Measurements from ENCODE around the gene CRCP. TPM values are rescaled to one million over a fixed set of nuclear protein-coding genes. Genes with fewer than 3 reads are reported as not detected.
"Not testable (repeated sequence)": the region's sequence is repeated elsewhere in the genome, so short reads cannot be mapped to it uniquely, and the experiment has no call there.

Gene CRCP
- total and polyA plus RNA-seq, 4 donors, result 18.9 to 43.0 (median 32.4) TPM

DNA sequence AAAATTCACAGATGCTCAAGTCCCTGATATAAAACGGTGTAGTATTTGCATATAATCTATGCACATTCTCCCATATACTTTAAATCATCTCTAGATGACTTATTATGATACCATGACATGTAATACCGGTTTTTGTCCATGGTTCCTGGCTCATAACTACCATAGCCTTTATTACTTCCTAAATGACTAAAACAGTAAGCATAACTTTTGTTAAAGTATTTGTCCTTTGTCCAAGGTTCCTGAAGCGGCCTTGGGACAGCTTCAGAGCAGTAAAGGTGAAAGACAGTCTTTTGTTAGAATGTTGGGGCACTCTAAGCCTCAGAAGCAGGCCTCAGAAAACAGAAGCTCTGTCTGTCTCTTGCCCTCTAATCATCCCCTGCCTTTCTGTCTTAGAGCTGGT, 4.0 kb downstream of the CRCP start:
- no peak overlapping the region for H3K9ac ChIP-seq (ENCODE audit: insufficient read depth in 1 of 2, low read length in 2 of 2)
- no peak overlapping the region for H3K4me3 ChIP-seq
- no peaks in the 10 kb centered on the region for H3K27me3 ChIP-seq (ENCODE audit: control insufficient read depth in 3 of 3, insufficient read depth in 3 of 3, low read length in 2 of 3)
- H3K4me1 ChIP-seq (ENCODE audit: control insufficient read depth in 5 of 5, insufficient read depth in 5 of 5, low read length in 5 of 5), result peaks cover 10 to 22% (median 17%) of the 10 kb centered on the region in 5 donors
- no peaks in the 10 kb centered on the region for H3K9me3 ChIP-seq (ENCODE audit: control insufficient read depth in 4 of 4, insufficient read depth in 3 of 4, low read length in 3 of 4)
- TF ChIP-seq, protein P1, sequence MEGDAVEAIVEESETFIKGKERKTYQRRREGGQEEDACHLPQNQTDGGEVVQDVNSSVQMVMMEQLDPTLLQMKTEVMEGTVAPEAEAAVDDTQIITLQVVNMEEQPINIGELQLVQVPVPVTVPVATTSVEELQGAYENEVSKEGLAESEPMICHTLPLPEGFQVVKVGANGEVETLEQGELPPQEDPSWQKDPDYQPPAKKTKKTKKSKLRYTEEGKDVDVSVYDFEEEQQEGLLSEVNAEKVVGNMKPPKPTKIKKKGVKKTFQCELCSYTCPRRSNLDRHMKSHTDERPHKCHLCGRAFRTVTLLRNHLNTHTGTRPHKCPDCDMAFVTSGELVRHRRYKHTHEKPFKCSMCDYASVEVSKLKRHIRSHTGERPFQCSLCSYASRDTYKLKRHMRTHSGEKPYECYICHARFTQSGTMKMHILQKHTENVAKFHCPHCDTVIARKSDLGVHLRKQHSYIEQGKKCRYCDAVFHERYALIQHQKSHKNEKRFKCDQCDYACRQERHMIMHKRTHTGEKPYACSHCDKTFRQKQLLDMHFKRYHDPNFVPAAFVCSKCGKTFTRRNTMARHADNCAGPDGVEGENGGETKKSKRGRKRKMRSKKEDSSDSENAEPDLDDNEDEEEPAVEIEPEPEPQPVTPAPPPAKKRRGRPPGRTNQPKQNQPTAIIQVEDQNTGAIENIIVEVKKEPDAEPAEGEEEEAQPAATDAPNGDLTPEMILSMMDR (IDR thresholded peaks at IDR 0.05; ENCODE audit: control extremely low read depth, extremely low read depth), result no peak
- DNase-seq, result no peak
- no peak overlapping the region for H3K27ac ChIP-seq (ENCODE audit: low read depth in 1 of 2, low read length in 1 of 2)
- WGBS, 2 donors, result 69 to 86% methylated on average over 3 of the region's 3 CpGs
- no peak for ATAC-seq (ENCODE audit: insufficient read depth, low FRiP score)
- peaks cover 0 to 9% (median under 1%) of the 10 kb centered on the region in 4 donors for H3K36me3 ChIP-seq (ENCODE audit: control insufficient read depth in 4 of 4, insufficient read depth in 4 of 4, low read length in 4 of 4)

DNA sequence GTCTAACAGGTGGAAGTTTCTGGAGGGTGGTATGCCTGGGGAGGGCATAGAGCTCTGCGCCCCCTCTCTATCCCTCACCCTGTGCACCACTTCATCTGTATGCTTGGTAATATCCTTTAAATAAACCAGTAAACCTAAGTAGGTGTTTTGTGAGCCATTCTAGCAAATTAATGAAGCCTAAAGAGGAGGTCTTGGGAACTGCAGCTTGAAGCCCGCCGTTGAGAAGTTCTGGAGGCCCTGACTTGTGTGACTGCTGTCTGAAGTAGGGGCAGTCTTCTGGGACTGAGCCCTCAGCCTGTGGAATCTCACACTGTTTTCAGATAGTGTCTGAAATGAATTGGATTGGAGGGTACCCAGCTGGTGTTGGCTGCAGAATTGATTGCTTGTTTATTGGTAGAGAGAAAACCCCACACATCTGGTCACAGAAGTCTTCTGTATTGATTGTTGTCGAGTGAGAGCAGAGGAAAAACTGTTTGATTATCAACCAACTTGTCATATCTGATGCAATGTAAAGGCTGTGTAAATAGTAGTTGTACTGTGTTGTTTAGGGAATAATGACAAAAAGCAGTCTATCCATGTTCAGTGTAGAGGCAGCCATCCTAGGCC, 4.7 kb downstream of the CRCP start:
- WGBS, 2 donors, result 75 to 88% methylated on average over 4 of the region's 4 CpGs
- no peaks in the 10 kb centered on the region for H3K27me3 ChIP-seq (ENCODE audit: control insufficient read depth in 3 of 3, insufficient read depth in 3 of 3, low read length in 2 of 3)

DNA sequence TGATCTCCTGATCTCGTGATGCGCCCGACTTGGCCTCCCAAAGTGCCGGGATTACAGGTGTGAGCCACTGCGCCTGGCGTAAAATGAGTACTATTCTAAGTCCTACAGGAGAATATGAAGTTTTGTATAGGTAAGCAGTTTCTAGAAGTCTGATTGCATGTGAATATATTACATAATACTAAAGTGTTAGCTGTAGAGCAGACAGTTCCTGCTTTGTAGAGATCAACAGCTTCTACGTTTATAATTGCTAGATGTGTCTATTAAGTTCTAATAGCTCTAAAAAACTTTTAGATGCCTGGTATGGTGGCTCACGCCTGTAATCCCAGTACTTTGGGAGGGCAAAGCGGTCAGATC, 8.5 kb downstream of the CRCP start:
- Histone ChIP-seq H3K27ac (ENCODE audit: low read depth in 1 of 2, low read length in 1 of 2) (peak overlapping the region in 1 of 2 donors; percentile 33), H3K4me1 (ENCODE audit: control insufficient read depth in 5 of 5, insufficient read depth in 5 of 5, low read length in 5 of 5) (peaks cover 0 to 23% (median 20%) of the 10 kb centered on the region in 5 donors), H3K36me3 (ENCODE audit: control insufficient read depth in 4 of 4, insufficient read depth in 4 of 4, low read length in 4 of 4) (peaks cover 0 to 8% (median under 1%) of the 10 kb centered on the region in 4 donors), H3K9me3 (ENCODE audit: control insufficient read depth in 4 of 4, insufficient read depth in 3 of 4, low read length in 3 of 4) (no peaks in the 10 kb centered on the region), H3K27me3 (ENCODE audit: control insufficient read depth in 3 of 3, insufficient read depth in 3 of 3, low read length in 2 of 3) (no peaks in the 10 kb centered on the region), H3K9ac (ENCODE audit: insufficient read depth in 1 of 2, low read length in 2 of 2) (no peak overlapping the region), H3K4me3 (no peak overlapping the region)
- WGBS, 2 donors, result 73 to 86% methylated on average over 9 of the region's 9 CpGs
- ATAC-seq (ENCODE audit: insufficient read depth, low FRiP score), result no peak
- no peak for DNase-seq
- TF ChIP-seq, protein P1 (IDR thresholded peaks at IDR 0.05; ENCODE audit: control extremely low read depth, extremely low read depth), result no peak

More for the DNA sequence above, 4.7 kb downstream of the CRCP start:
- TF ChIP-seq, protein P1 (IDR thresholded peaks at IDR 0.05; ENCODE audit: control extremely low read depth, extremely low read depth), result no peak
- Histone ChIP-seq H3K4me1 (ENCODE audit: control insufficient read depth in 5 of 5, insufficient read depth in 5 of 5, low read length in 5 of 5) (peaks cover 8 to 22% (median 17%) of the 10 kb centered on the region in 5 donors), H3K9me3 (ENCODE audit: control insufficient read depth in 4 of 4, insufficient read depth in 3 of 4, low read length in 3 of 4) (no peaks in the 10 kb centered on the region), H3K9ac (ENCODE audit: insufficient read depth in 1 of 2, low read length in 2 of 2) (peak overlapping the region in 1 of 2 donors; percentile 19), H3K27ac (ENCODE audit: low read depth in 1 of 2, low read length in 1 of 2) (no peak overlapping the region), H3K36me3 (ENCODE audit: control insufficient read depth in 4 of 4, insufficient read depth in 4 of 4, low read length in 4 of 4) (peaks cover 0 to 9% (median under 1%) of the 10 kb centered on the region in 4 donors), H3K4me3 (no peak overlapping the region)
- no peak for ATAC-seq (ENCODE audit: insufficient read depth, low FRiP score)
- peak; percentile 42 to 75 (median 67) for DNase-seq

DNA sequence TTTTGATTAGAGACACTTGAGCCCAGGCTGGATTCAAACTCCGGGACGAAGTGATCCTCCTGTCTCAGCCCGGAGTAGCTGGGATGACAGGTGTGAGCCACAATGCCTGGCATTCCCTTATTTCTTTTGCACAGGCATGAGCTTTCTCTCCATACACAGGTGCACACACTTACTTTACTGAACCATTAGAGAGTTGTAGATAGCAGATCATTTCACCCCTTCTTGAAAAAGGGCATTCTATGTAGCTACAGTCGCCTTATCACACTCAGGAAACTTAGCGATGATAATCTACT, 9.9 kb downstream of the CRCP start:
- not testable (repeated sequence) for H3K9ac ChIP-seq (ENCODE audit: insufficient read depth in 1 of 2, low read length in 2 of 2); H3K4me3 ChIP-seq; H3K27ac ChIP-seq (ENCODE audit: low read depth in 1 of 2, low read length in 1 of 2); ATAC-seq (ENCODE audit: insufficient read depth, low FRiP score); H3K27me3 ChIP-seq (ENCODE audit: control insufficient read depth in 3 of 3, insufficient read depth in 3 of 3, low read length in 2 of 3); H3K9me3 ChIP-seq (ENCODE audit: control insufficient read depth in 4 of 4, insufficient read depth in 3 of 4, low read length in 3 of 4); DNase-seq; H3K36me3 ChIP-seq (ENCODE audit: control insufficient read depth in 4 of 4, insufficient read depth in 4 of 4, low read length in 4 of 4)
- H3K4me1 ChIP-seq (ENCODE audit: control insufficient read depth in 5 of 5, insufficient read depth in 5 of 5, low read length in 5 of 5), result peaks cover 2 to 19% (median 9%) of the 10 kb centered on the region in 5 donors
- WGBS, 2 donors, result 54 to 75% methylated on average over 5 of the region's 5 CpGs
